GM20431 (cell line): Measurements from ENCODE around the gene PRPS1.
"Not testable (repeated sequence)": the region's sequence is repeated elsewhere in the genome, so short reads cannot be mapped to it uniquely, and the experiment has no call there.

ENCODE experiments used
- in situ Hi-C: fragments of 300-500 bp; cut with MseI, MboI; formaldehyde crosslinking; loops from one replicate; pipeline ENCODE4 v1.15.0; 2020; ENCODE audit warnings: low sequenced_read_pairs; ENCODE audit not compliant: unreplicated experiment

Gene PRPS1

DNA sequence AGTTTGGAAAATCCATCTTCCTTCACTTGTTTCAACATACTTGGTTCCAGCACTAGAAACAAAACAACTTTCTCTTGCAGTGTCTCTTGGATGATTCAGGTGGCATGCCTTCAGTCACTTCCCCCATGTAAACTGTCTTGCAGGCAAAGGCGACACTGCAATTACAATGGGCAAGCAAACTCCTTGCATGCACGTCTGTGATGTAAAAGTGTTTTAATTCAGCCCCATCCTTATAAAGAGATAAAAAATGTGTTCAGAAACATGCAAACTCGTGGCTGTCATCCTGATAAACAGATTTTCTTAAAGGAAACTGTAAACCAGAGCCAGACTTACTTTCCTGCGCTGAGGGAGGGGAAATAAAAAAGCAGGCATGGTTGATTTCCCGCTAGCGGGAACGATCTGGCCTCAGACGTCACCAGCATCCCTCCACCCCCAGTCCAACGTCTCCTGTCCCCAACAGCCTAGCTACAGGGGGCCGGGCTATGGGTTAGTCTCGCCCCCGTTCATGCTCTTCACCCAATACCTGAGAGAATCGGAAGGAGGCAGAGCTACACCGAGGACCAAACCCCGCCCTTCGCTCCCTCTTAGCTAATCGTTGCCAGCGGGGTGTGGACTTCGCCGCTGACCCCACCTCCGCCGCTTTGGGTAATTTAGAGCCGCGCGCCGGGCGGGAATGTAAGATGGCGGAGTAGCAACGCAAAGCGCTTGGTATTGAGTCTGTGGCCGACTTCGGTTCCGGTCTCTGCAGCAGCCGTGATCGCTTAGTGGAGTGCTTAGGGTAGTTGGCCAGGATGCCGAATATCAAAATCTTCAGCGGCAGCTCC is at the start of gene PRPS1:
Gene PRPS1 (plus strand): TSS at position 673 of the 824 bp plus-strand sequence. CDS start 119 bp downstream, at position 792.
- in situ Hi-C loops = no loop called here

- in situ Hi-C loops = no loop called here
These were observed 48.4 kb upstream of the PRPS1 start for GRCh38 chrX:107579956-107580355.

DNA sequence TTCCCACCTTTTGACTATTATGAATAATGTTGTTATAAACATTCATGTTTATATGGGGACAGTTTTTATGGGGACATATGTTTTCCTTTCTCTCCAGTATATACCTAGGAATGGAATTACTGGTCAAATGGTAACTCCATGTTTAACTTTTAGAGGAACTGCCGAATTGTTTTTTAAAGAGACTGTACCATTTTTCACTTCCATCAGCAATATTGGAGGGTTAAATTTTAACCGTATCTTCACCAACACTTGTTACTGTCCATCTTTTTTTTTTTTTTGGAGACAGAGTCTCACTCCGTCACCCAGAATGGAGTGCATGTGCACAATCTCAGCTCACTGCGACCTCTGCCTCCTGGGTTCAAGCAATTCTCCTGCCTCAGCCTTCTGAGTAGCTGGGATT is 46.4 kb upstream of the PRPS1 start:
- in situ Hi-C loops = no loop called here

DNA sequence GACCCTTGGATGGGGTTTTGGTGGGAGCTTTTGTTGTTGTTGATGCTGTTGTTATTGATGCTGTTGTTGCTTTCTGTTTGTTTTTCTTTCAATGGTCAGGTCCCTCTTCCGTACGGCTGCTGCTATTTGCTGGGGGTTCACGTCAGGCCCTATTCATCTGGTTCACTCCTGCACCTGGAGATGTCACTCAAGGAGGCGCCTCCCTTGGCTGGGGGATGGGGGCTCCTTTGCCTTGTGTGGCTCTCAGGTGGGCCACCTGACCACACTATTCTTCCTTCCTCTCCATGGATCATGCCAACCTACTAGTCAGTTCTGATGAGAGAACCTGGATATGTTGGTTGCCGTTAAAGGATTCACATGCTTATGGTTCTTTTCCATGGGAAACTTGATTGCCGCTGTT is 39.1 kb upstream of the PRPS1 start:
- in situ Hi-C loops = no loop called here

- in situ Hi-C loops = no loop called here
These were observed 31.7 kb upstream of the PRPS1 start for GRCh38 chrX:107596651-107597050.

- in situ Hi-C loops = no loop called here
These were observed 31.0 kb upstream of the PRPS1 start for GRCh38 chrX:107597264-107597663.

DNA sequence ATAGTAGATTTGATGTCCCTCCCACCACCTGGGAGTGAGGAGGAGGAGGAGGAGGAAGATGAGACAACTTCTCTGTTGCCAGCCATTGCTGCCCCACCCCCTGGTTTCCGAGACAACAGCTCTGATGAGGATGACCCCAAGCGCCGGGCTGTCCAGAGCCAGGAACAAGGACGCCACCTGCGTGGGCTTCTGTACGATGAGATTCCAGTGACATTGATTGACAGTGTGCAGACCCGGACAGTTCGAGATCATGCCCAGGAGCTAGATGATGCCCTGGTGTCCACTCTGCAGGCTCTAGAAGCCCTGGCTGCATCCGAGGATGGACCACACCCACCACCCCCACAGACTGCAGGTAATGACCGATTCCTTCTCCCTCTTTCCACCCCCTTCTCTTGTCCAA is 30.5 kb upstream of the PRPS1 start:
- in situ Hi-C loops = no loop called here

DNA sequence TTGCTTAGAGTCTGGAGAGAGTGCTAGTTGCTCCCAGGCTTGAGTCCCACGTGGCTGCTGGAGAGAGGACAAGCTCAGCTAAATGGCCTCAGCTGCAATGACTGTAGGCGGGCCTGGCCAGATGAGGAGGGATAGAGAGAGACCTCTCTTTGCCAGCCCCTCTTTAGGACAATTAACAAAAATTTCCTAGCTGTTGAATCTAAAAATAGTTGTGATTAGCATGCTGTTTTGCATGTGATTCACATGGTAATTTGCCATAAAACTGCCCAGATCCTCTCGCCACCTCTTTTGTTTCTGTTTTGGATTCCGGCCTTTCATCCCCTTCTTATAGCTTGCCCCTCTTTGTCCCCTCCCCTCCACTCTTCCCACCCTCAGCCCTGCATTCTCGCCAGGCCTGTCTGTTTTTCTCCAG is 28.9 kb upstream of the PRPS1 start:
- in situ Hi-C loops = no loop called here

DNA sequence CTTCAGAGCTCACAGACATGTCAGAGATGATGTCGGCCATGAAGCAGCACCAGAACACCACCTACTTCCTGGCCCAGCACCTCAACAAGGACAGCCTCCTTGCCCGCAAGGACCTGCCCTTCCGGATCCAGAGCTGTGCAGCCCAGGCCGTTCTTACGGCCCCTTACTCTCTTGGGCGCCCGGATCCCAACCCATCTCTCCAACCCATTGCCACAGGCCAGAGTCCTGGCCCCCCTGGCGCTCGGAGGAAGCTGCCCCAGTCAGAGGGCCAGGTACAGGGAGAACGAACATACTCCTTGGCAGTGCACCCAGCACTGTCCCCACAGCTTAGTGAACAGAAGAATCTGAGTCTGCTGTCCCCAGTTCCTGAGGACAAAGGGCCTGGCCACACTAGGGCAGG is 27.9 kb upstream of the PRPS1 start:
- in situ Hi-C loops = no loop called here

GRCh38 chrX:107601326-107601725 is 27.0 kb upstream of the PRPS1 start:
- in situ Hi-C loops = no loop called here

- in situ Hi-C loops = no loop called here
These were observed 26.6 kb upstream of the PRPS1 start for GRCh38 chrX:107601759-107602158.

DNA sequence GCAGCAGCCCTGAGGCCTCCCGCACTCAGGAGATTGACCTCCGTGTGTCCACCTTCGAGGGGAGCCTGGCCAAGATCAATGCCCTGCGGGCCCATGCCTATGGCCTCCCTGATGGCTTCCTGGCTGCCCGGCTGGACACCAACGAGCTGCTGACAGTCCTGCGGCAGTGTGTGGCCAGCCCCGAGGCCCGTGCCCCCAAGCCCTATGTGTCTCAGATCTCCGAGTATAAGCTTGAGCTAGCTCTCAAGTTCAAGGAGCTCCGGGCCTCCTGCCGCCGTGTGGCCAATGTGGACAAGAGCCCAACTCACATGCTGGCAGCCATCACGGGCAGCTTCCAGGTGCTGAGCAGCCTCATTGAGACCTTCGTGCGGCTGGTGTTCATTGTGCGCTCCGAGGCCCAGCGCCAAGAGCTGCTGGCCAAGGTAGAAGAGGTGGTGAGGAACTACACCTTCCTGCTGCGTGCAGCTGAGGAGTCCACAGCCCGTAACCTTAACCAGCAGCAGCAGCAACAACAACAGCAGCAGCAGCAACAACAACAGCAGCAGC is 25.5 kb upstream of the PRPS1 start:
- in situ Hi-C loops = no loop called here

GRCh38 chrX:107603429-107604159 is 24.7 kb upstream of the PRPS1 start:
- in situ Hi-C loops = no loop called here

- in situ Hi-C loops = not testable (repeated sequence)
These were observed 19.2 kb upstream of the PRPS1 start for GRCh38 chrX:107609061-107609460.

DNA sequence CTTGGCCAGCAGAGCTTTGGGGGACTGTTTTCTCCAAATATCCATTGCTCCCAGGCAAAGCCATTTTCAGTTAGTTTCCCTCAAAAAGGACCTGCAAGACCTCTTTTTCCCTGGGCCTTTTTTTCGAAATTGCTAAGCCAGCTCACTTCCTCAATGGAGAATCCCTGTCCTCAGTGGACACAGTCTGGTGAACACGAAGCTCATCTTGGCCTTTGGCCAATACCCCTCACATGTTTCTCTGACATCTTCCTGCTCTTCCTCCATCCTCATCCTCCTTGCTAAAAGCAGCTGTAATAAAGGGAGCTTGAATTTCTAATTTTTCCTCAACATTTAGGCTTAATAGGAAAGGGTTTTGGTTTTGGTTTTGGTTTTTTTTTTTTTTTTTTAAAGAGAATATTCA is 17.6 kb upstream of the PRPS1 start:
- in situ Hi-C loops = no loop called here

DNA sequence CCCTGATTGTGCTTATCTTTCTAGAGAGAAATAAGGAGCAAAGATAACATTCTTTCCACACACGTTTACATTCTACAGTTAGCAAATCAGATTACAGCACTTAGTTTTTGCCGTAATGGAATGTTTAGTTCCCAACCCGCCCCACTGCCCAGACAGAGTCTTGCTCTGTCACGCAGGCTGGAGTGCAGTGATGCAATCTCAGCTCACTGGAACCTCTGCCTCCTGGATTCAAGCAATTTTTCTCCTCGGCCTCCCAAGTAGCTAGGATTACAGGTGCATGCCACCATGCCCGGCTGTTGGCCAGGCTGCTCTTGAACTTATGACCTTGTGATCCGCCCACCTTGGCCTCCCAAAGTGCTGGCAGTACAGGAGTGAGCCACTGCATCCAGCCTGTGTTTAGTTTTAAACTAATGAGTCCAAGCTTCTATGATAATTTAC is 8.4 kb upstream of the PRPS1 start:
- in situ Hi-C loops = no loop called here

DNA sequence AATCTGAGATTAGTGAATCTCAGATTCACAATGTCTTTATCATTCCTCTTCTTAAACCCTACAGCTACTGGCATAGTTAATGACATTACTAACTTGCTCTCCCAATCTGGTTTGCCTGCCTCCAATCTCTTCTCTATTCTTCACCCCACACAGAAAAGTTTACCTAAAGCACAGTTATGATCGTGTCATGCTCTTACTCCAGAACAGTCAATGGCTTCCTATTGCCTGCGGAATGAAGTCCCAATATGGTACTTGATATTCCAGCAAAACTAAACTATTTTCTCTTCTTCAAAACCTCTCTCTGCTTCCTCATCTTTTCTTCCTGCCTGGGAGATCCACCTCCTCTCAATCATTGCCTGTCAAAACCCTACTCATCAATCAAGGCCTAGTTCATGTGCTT is 3.4 kb upstream of the PRPS1 start:
- in situ Hi-C loops = no loop called here

- in situ Hi-C loops = no loop called here
These were observed 2.6 kb upstream of the PRPS1 start for GRCh38 chrX:107625739-107626138.

DNA sequence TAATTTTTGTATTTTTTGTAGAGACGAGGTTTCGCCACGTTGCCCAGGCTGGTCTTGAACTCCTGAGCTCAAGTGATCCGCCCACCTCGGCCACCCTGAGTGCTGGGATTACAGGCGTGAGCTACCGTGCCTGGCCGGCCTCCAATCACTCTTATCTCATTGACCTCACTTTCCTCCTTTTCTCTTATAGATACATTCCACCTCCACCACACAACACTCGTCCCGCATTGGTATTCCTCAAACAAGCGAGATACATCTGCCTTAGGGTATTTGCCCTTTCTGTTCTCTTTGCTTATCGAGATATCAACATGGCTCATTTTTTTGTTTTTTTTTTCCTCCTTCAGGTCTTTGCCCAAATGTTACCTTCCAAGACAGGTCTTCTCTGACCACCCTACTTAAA is 1.8 kb upstream of the PRPS1 start:
- in situ Hi-C loops = no loop called here

- in situ Hi-C loops = no loop called here
These were observed 1.4 kb upstream of the PRPS1 start for GRCh38 chrX:107626916-107627315.
